ENCODE data around the gene RALA. TPM values are rescaled to one million over a fixed set of nuclear protein-coding genes. Genes with fewer than 3 reads are reported as not detected.
"Not testable (repeated sequence)": the region's sequence is repeated elsewhere in the genome, so short reads cannot be mapped to it uniquely, and the experiment has no call there.

Gene RALA
- polyA plus RNA-seq, 1 donor (not counting 4 experiments of a cell fraction or from before 2014, with no cell fraction given) = 64.6 TPM

- H3K9ac ChIP-seq (ENCODE audit: control insufficient read depth, extremely low read depth, insufficient read depth, low read length) = no peak overlapping the region
- peaks cover 4% of the 10 kb centered on the region for H3K4me1 ChIP-seq (ENCODE audit: control insufficient read depth, extremely low read depth, insufficient read depth, low read length)
- H3K9me1 ChIP-seq (ENCODE audit: control insufficient read depth, extremely low read depth, insufficient read depth, low read length) = no peaks in the 10 kb centered on the region
- DNase-seq (ENCODE audit: low read depth, low spot score) (no peak), FAIRE-seq (no peak)
- no peak overlapping the region for H3K27ac ChIP-seq (ENCODE audit: control insufficient read depth, insufficient read depth, low read length)
- H4K20me1 ChIP-seq (ENCODE audit: control insufficient read depth, extremely low read depth, insufficient read depth, low read length) = no peaks in the 10 kb centered on the region
- dilution Hi-C loops (cut with MboI; ENCODE audit: extremely low pct_ligation_motif_present, low sequenced_read_pairs) = no loop called here
- H3K9me3 ChIP-seq (ENCODE audit: control insufficient read depth, low read depth, low read length) = no peaks in the 10 kb centered on the region
- no peak for TF ChIP-seq EZH2 (IDR thresholded peaks at IDR 0.05; ENCODE audit: low read length)
- TF ChIP-seq, protein P1, sequence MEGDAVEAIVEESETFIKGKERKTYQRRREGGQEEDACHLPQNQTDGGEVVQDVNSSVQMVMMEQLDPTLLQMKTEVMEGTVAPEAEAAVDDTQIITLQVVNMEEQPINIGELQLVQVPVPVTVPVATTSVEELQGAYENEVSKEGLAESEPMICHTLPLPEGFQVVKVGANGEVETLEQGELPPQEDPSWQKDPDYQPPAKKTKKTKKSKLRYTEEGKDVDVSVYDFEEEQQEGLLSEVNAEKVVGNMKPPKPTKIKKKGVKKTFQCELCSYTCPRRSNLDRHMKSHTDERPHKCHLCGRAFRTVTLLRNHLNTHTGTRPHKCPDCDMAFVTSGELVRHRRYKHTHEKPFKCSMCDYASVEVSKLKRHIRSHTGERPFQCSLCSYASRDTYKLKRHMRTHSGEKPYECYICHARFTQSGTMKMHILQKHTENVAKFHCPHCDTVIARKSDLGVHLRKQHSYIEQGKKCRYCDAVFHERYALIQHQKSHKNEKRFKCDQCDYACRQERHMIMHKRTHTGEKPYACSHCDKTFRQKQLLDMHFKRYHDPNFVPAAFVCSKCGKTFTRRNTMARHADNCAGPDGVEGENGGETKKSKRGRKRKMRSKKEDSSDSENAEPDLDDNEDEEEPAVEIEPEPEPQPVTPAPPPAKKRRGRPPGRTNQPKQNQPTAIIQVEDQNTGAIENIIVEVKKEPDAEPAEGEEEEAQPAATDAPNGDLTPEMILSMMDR (optimal IDR thresholded peaks at IDR 0.05 in 1 of 3, IDR thresholded peaks at IDR 0.05 in 1 of 3, conservative IDR thresholded peaks at IDR 0.05 in 1 of 3; ENCODE audit: extremely low read depth in 1 of 3, insufficient read depth in 2 of 3, low read length in 3 of 3) = no peak
- H3K36me3 ChIP-seq (ENCODE audit: control insufficient read depth in 2 of 2, extremely low read depth in 1 of 2, insufficient read depth in 2 of 2, low read length in 2 of 2) = peaks cover 0 to 3% of the 10 kb centered on the region in 2 experiments
- no peak overlapping the region for H2AFZ ChIP-seq (ENCODE audit: control insufficient read depth, low read length)
- no peak overlapping the region for H3K4me3 ChIP-seq (ENCODE audit: control insufficient read depth in 2 of 3, extremely low read depth in 1 of 3, insufficient read depth in 2 of 3, low read depth in 1 of 3, low read length in 3 of 3)
- no peaks in the 10 kb centered on the region for H3K27me3 ChIP-seq (ENCODE audit: control insufficient read depth, extremely low read depth, insufficient read depth, low read length)
- H3K79me2 ChIP-seq (ENCODE audit: control insufficient read depth, insufficient read depth, low read length) = peaks cover 76% of the 10 kb centered on the region
- no peak overlapping the region for H3K4me2 ChIP-seq (ENCODE audit: control insufficient read depth, extremely low read depth, insufficient read depth, low read depth, low read length)
These were observed 53.0 kb downstream of the RALA start for GRCh38 chr7:39676346-39676745.

DNA sequence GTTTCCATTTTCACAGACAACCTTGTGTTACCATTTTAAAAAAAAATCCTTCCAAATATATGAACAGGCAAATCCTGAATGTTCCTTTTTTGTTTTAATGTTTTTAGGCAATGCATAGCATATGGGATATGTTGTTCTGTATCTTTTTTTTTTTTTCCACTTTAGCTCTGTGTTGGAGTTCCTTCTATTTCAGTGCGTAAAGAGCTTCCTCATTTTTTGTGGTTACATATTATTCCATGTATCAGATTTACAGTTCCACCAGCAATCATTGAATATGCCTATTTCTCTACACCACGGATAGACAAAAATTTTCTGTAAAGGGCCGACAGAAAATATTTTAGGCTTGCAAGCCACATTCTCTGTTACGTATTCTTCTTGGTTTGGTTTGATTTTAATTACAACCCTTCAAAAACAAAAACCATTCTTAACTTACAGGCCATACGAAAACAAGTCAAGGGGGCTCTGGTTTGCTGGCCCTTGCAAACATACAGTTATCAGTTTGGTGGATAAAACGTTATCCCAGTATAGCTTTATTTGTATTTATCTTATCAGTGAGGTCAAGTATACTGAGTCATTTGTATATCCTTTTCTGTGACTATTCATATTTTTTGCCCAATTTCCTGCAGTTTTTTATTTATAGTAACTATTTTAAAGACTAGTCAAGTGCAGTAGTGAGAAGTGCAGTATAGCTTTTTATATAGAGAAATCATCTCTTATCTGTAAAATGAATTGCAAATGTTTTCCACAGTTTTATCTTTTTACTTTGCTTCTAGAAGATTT is 55.7 kb downstream of the RALA start:
- Histone ChIP-seq H3K27ac (ENCODE audit: control insufficient read depth, insufficient read depth, low read length) (no peak overlapping the region), H3K9ac (ENCODE audit: control insufficient read depth, extremely low read depth, insufficient read depth, low read length) (no peak overlapping the region), H3K4me1 (ENCODE audit: control insufficient read depth, extremely low read depth, insufficient read depth, low read length) (no peaks in the 10 kb centered on the region), H3K27me3 (ENCODE audit: control insufficient read depth, extremely low read depth, insufficient read depth, low read length) (no peaks in the 10 kb centered on the region), H3K36me3 (ENCODE audit: control insufficient read depth in 2 of 2, extremely low read depth in 1 of 2, insufficient read depth in 2 of 2, low read length in 2 of 2) (peaks cover 0 to 3% of the 10 kb centered on the region in 2 experiments), H3K4me2 (ENCODE audit: control insufficient read depth, extremely low read depth, insufficient read depth, low read depth, low read length) (no peak overlapping the region), H2AFZ (ENCODE audit: control insufficient read depth, low read length) (no peak overlapping the region), H3K9me3 (ENCODE audit: control insufficient read depth, low read depth, low read length) (no peaks in the 10 kb centered on the region), H3K9me1 (ENCODE audit: control insufficient read depth, extremely low read depth, insufficient read depth, low read length) (no peaks in the 10 kb centered on the region), H3K4me3 (ENCODE audit: control insufficient read depth in 2 of 3, extremely low read depth in 1 of 3, insufficient read depth in 2 of 3, low read depth in 1 of 3, low read length in 3 of 3) (no peak overlapping the region), H4K20me1 (ENCODE audit: control insufficient read depth, extremely low read depth, insufficient read depth, low read length) (no peaks in the 10 kb centered on the region), H3K79me2 (ENCODE audit: control insufficient read depth, insufficient read depth, low read length) (peaks cover 81% of the 10 kb centered on the region)
- TF ChIP-seq, protein P1 (optimal IDR thresholded peaks at IDR 0.05 in 1 of 3, IDR thresholded peaks at IDR 0.05 in 1 of 3, conservative IDR thresholded peaks at IDR 0.05 in 1 of 3; ENCODE audit: extremely low read depth in 1 of 3, insufficient read depth in 2 of 3, low read length in 3 of 3) = no peak
- no peak for TF ChIP-seq EZH2 (IDR thresholded peaks at IDR 0.05; ENCODE audit: low read length)
- dilution Hi-C loops (cut with MboI; ENCODE audit: extremely low pct_ligation_motif_present, low sequenced_read_pairs) = no loop called here
- DNase-seq (ENCODE audit: low read depth, low spot score) (no peak), FAIRE-seq (no peak)

GRCh38 chr7:39679874-39680273 is 56.5 kb downstream of the RALA start:
- DNase-seq (ENCODE audit: low read depth, low spot score); H3K27me3 ChIP-seq (ENCODE audit: control insufficient read depth, extremely low read depth, insufficient read depth, low read length); H3K4me1 ChIP-seq (ENCODE audit: control insufficient read depth, extremely low read depth, insufficient read depth, low read length); H4K20me1 ChIP-seq (ENCODE audit: control insufficient read depth, extremely low read depth, insufficient read depth, low read length); FAIRE-seq; H3K9me3 ChIP-seq (ENCODE audit: control insufficient read depth, low read depth, low read length); H3K9me1 ChIP-seq (ENCODE audit: control insufficient read depth, extremely low read depth, insufficient read depth, low read length); H3K9ac ChIP-seq (ENCODE audit: control insufficient read depth, extremely low read depth, insufficient read depth, low read length); H2AFZ ChIP-seq (ENCODE audit: control insufficient read depth, low read length); H3K4me3 ChIP-seq (ENCODE audit: control insufficient read depth in 2 of 3, extremely low read depth in 1 of 3, insufficient read depth in 2 of 3, low read depth in 1 of 3, low read length in 3 of 3); H3K27ac ChIP-seq (ENCODE audit: control insufficient read depth, insufficient read depth, low read length); H3K4me2 ChIP-seq (ENCODE audit: control insufficient read depth, extremely low read depth, insufficient read depth, low read depth, low read length); H3K36me3 ChIP-seq (ENCODE audit: control insufficient read depth in 2 of 2, extremely low read depth in 1 of 2, insufficient read depth in 2 of 2, low read length in 2 of 2); dilution Hi-C loops (cut with MboI; ENCODE audit: extremely low pct_ligation_motif_present, low sequenced_read_pairs): not testable (repeated sequence)
- peaks cover 80% of the 10 kb centered on the region for H3K79me2 ChIP-seq (ENCODE audit: control insufficient read depth, insufficient read depth, low read length)
